D721Med (cell line): ENCODE results near the gene PTGES2.
A peak's percentile ranks its signal among the peaks of the same experiment; 100 is the strongest.

Source experiments
- DNase-seq: peaks from one replicate; pipeline ENCODE4 v3.0.0; 2011; ENCODE audit warnings: low spot score; ENCODE audit not compliant: insufficient read length
- FAIRE-seq: peaks from 2 replicates; lab custom pipeline; 2011; peaks lifted over from hg19 to GRCh38; lab: Jason Lieb, UNC
- TF ChIP-seq, protein P1 (sequence below): IDR thresholded peaks from 2 replicates; pipeline ENCODE4 v1.5.1; 2012; ENCODE audit warnings: mild to moderate bottlenecking, control low read depth; ENCODE audit not compliant: insufficient read depth; ENCODE audit errors: missing control alignments

The PTGES2 gene

DNA sequence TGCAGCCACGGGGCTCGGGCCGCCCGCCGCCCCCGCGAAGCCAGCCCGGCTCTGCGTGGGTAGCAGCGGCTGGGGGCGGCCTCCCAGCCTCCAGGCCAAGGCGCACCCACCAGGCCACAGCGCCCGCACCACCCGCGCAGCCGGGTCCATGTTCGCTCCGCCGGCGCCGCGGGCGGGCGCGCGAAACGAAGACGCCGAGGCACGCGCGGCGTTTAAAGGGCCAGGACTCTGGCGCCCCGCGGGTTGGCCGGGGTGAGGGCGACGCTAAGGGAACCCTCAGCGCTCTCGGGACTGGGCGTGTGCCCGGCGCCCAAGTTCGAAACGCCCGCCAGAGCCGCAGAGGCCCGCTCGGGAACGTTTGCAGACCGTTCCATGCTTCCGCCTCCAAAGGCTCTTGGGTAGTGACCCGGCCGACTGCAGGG is at the start of gene PTGES2:
TSS of gene PTGES2 (minus strand) at position 162 of the 422 bp plus-strand sequence. CDS start at position 150, 12 bp downstream.
- no peak for DNase-seq
- TF ChIP-seq, protein P1, sequence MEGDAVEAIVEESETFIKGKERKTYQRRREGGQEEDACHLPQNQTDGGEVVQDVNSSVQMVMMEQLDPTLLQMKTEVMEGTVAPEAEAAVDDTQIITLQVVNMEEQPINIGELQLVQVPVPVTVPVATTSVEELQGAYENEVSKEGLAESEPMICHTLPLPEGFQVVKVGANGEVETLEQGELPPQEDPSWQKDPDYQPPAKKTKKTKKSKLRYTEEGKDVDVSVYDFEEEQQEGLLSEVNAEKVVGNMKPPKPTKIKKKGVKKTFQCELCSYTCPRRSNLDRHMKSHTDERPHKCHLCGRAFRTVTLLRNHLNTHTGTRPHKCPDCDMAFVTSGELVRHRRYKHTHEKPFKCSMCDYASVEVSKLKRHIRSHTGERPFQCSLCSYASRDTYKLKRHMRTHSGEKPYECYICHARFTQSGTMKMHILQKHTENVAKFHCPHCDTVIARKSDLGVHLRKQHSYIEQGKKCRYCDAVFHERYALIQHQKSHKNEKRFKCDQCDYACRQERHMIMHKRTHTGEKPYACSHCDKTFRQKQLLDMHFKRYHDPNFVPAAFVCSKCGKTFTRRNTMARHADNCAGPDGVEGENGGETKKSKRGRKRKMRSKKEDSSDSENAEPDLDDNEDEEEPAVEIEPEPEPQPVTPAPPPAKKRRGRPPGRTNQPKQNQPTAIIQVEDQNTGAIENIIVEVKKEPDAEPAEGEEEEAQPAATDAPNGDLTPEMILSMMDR = no peak
- FAIRE-seq = no peak

DNA sequence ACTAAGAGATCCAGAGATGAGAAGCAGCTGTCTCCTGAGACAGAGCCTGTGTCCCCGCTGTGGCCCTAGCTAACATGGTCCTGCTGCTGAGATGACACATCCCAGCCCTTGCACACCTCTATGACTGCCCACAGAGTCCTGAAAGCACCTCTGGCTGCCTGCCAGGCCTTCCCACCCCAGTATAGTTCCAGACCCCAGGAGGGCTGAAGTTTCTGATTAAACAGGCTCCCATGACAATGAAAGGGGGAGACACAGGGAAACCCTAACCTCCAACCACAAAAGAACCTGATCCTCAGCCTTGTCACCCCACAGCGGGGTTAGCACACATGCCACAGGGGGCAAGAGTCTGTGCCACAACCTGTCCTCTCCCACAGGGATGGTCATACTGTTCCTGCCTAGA is 48.2 kb upstream of the PTGES2 start:
- TF ChIP-seq, protein P1 = no peak
- no peak for FAIRE-seq
- no peak for DNase-seq

DNA sequence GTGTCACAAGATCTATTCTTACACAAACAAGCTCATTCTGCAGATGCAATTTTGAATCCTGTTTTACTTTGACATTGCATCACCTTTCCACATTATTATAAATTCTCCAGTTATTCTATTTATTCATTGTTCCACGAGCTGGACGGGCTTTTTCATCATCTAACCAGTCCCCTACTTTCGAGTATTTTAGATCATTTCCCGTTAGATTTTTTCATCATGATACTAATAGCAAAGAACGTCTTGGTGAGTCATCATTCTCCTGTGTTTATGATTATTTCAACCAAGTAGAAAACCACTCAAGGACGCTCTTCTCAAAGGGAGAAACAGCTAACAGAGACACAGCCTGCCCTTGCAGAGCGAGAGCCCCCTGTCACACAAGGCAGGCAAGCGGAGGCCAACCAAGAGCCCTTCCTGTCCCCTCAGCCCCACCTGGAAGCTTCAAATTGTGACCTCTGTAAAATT is 47.6 kb upstream of the PTGES2 start:
- FAIRE-seq = no peak

DNA sequence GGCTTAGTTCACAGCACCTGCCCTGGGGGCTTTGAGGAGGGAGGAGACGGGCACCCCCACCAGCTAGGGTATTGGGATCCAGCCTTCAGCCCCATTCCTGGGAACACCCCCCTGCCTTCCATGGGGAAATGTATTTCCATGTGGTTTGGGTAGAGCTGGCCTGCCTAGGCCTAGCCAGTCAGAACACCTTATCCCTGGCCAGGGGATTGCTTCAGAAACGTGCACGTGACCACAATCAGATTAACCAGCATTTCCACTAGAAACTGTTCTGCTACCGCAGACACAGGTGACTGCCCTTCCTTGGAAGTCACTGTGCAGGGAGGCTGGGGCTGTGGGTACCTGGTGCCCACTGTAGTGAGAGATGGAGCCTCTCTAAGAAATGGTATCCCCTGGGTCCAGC is 46.5 kb upstream of the PTGES2 start:
- TF ChIP-seq, protein P1 = no peak
- FAIRE-seq = no peak

More for the DNA sequence above, 47.6 kb upstream of the PTGES2 start:
- TF ChIP-seq, protein P1 = no peak
- no peak for DNase-seq

DNA sequence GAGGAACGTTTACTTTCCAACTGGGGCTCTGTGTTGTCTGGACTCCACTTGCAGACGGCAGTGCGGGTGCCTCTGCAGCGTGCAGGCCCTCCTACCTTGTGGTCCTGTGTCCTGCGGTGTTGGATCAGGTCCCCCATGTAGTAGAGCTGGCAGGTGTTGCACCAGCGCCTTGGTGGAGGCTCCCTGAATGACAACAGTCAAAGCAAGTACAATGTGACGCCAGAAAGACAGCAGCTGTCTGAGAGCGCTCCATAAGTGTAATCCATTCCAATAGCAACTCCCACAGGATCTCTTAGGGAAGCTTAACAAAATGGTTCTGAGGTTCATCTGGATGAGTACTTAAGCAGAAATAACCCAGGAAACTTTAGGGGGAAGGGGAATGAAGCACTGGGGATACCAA is 42.4 kb upstream of the PTGES2 start:
- FAIRE-seq (no peak), DNase-seq (peak; percentile 86)
- TF ChIP-seq, protein P1 = no peak

More for the DNA sequence above, 46.5 kb upstream of the PTGES2 start:
- peak; percentile 65 for DNase-seq

DNA sequence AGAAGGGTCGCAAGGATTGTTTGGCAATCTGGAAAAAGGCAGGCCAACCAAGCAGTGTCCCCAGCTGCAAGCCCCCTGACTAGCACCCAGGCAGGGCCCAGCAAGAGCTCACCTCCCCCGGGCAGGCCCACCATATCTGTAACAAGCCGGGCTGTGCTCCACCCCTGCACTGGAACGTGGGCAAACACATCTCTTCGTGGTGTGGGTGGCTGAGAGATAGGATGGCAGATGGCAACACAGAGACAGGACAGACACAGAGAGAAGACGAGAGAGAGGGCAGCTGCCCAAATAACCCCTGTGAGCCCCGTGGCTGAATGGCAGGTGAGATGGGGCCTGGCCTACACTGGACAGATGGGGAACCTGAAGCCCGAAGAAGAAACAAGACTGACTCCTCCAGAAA is 42.0 kb upstream of the PTGES2 start:
- TF ChIP-seq, protein P1 = no peak
- no peak for FAIRE-seq
- no peak for DNase-seq

DNA sequence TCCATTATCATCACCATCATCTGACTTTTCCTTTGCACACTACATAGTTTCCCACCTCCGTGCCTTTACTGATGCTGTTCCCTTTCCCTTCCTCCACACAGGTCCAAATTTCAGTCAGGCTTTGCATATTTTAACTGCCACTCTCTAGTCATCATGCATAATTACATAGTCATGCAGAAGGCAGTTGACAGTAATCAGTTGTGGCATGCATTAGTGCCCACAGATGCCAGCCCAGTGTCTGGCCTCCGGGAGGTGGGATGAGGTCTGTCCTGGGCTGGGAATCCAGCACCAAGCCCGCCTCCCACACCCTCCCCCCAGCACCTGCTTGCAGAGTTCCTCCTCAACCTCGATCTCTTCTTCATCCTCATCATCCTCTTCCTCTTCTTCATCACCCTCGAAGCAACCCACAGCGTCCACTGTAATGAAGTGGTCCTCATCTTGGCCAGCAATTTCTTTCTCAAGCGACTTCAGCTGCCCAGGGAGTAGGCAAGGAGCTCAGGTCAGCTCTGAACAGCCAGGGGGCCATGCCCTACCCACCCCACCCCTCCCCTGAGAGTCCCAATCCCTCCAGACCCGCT is 41.3 kb upstream of the PTGES2 start:
- DNase-seq = no peak
- no peak for FAIRE-seq
- TF ChIP-seq, protein P1 = no peak
